Erythroblast (primary cell): Measurements from ENCODE around the gene SHLD2.
"Not testable (repeated sequence)": the region's sequence is repeated elsewhere in the genome, so short reads cannot be mapped to it uniquely, and the experiment has no call there.

Source experiments
- GATA1 ChIP-seq: IDR thresholded peaks from 2 replicates; pipeline ENCODE4 v1.6.1; 2011; ENCODE audit warnings: low read depth, mild to moderate bottlenecking, control low read depth, low read length, moderate library complexity
- POLR2A ChIP-seq: IDR thresholded peaks from 2 replicates; pipeline ENCODE4 v1.6.1; 2011; ENCODE audit warnings: mild to moderate bottlenecking, low read length

DNA sequence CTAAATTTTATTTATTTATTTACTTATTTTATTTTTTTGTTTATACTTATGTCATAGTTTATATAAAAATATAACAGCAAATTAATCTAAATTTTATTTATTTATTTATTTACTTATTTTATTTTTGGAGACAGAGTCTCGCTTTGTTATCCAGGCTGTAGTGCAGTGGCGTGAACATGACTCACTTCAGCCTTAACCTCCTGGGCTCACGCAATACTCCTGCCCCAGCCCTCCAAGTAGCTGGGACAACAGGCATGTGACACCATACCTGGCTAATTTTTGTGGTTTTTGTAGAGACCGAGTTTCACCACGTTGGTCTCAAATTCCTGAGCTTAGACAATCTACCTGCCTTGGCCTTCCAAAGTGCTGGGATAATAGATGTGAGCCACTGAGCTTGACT lies 115.3 kb downstream of the SHLD2 start:
- not testable (repeated sequence) for TF ChIP-seq POLR2A, GATA1
